Measurements from ENCODE around the gene SLC24A4. TPM values are rescaled to one million over a fixed set of nuclear protein-coding genes. Genes with fewer than 3 reads are reported as not detected.

Gene SLC24A4
- total RNA-seq, 3 donors from 2014 or later (not counting 1 experiment from before 2014, with no cell fraction given) = 1.1 to 3.2 (median 2.1) TPM

DNA sequence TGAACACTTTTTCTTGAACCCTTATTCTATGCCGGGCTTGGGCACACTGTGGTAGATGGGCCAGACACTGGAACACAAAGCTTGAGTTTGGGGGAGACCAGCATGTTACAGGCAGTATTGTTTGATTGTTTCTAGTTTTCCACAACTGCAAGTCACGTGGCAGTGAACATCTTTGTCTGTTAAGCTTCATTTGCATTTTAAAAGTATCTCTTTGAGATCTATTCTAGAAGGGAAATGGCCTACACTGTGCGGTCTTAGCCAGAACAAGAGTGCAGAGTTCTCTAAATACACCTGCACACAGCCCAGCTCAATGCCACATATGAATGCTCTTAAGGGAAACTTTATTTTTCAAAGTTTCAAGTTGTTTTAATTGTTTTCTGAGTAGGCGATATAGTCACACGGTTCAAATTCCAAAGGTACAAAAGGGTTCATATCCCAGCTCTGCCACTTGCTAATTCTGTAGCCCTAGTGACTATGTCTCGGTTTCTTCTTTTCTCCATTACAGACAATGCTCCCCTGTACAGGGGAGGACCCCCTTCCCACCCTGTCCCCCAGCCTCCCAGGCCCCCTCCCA is 215.5 kb downstream of the SLC24A4 start:
- Mint-ChIP-seq H3K27me3 (ENCODE audit: low read depth in 2 of 2) (no peaks in the 10 kb centered on the region), H3K36me3 (no peaks in the 10 kb centered on the region), H3K4me3 (no peak overlapping the region), H3K27ac (peak overlapping the region; percentile 79 to 88), H3K9me3 (no peaks in the 10 kb centered on the region), H3K4me1 (peaks cover 64 to 79% of the 10 kb centered on the region in 2 donors)
- DNase-seq (no peak), ATAC-seq (no peak)
- H3K9me3 ChIP-seq (ENCODE audit: control insufficient read depth, insufficient read depth, low read length) = no peaks in the 10 kb centered on the region
- 66% methylated on average over 5 of the region's 6 CpGs for WGBS (ENCODE audit: insufficient coverage)
- H3K4me1 ChIP-seq (ENCODE audit: control insufficient read depth, insufficient read depth, low read length) = peaks cover 78% of the 10 kb centered on the region
- intact Hi-C loops (cut with micrococcal nuclease) = no loop called here
- TF ChIP-seq, protein P1, sequence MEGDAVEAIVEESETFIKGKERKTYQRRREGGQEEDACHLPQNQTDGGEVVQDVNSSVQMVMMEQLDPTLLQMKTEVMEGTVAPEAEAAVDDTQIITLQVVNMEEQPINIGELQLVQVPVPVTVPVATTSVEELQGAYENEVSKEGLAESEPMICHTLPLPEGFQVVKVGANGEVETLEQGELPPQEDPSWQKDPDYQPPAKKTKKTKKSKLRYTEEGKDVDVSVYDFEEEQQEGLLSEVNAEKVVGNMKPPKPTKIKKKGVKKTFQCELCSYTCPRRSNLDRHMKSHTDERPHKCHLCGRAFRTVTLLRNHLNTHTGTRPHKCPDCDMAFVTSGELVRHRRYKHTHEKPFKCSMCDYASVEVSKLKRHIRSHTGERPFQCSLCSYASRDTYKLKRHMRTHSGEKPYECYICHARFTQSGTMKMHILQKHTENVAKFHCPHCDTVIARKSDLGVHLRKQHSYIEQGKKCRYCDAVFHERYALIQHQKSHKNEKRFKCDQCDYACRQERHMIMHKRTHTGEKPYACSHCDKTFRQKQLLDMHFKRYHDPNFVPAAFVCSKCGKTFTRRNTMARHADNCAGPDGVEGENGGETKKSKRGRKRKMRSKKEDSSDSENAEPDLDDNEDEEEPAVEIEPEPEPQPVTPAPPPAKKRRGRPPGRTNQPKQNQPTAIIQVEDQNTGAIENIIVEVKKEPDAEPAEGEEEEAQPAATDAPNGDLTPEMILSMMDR (IDR thresholded peaks at IDR 0.05) = no peak
- peak overlapping the region; percentile 81 for H3K27ac ChIP-seq (ENCODE audit: low read length)
- H3K4me3 ChIP-seq (ENCODE audit: low read length) = no peak overlapping the region
- H3K27me3 ChIP-seq (ENCODE audit: control insufficient read depth, insufficient read depth, low read length) = no peaks in the 10 kb centered on the region
- H3K36me3 ChIP-seq (ENCODE audit: control insufficient read depth, insufficient read depth, low read length) = peaks cover 4% of the 10 kb centered on the region

DNA sequence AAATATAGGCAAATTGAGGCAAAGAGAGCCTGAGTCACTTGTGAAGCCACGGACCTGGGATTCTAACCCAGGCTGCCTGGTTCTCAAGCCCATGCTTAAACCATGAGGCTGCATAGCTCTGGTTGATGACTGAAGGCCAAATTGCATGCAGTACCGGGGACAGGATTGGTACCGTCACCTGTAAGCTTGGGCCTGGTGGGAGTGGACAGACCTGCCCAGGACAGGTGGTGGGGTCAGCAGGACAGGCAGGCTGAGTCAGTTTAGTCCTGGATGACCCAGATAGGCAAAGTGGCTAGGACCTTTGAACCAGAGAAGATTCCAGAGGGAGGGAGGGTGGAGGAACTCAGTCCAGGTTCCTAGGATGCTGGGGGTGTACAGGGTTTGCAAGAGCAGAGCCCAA is 216.5 kb downstream of the SLC24A4 start:
- peak overlapping the region; percentile 79 to 88 for H3K27ac Mint-ChIP-seq
- ATAC-seq (no peak), DNase-seq (no peak)
- H3K4me3 ChIP-seq (ENCODE audit: low read length) = no peak overlapping the region
- H3K4me1 ChIP-seq (ENCODE audit: control insufficient read depth, insufficient read depth, low read length) = peaks cover 82% of the 10 kb centered on the region
- no peaks in the 10 kb centered on the region for H3K9me3 Mint-ChIP-seq
- 89% methylated on average over 3 of the region's 3 CpGs for WGBS (ENCODE audit: insufficient coverage)
- no peaks in the 10 kb centered on the region for H3K36me3 ChIP-seq (ENCODE audit: control insufficient read depth, insufficient read depth, low read length)
- H3K36me3 Mint-ChIP-seq = no peaks in the 10 kb centered on the region
- H3K4me3 Mint-ChIP-seq = peak overlapping the region; percentile 55
- H3K27me3 Mint-ChIP-seq (ENCODE audit: low read depth in 2 of 2) = no peaks in the 10 kb centered on the region
- H3K4me1 Mint-ChIP-seq = peaks cover 67 to 83% of the 10 kb centered on the region in 2 donors
- TF ChIP-seq, protein P1 (IDR thresholded peaks at IDR 0.05) = no peak
- H3K9me3 ChIP-seq (ENCODE audit: control insufficient read depth, insufficient read depth, low read length) = no peaks in the 10 kb centered on the region
- no peaks in the 10 kb centered on the region for H3K27me3 ChIP-seq (ENCODE audit: control insufficient read depth, insufficient read depth, low read length)
- H3K27ac ChIP-seq (ENCODE audit: low read length) = peak overlapping the region; percentile 81
- intact Hi-C loops (cut with micrococcal nuclease) = no loop called here

DNA sequence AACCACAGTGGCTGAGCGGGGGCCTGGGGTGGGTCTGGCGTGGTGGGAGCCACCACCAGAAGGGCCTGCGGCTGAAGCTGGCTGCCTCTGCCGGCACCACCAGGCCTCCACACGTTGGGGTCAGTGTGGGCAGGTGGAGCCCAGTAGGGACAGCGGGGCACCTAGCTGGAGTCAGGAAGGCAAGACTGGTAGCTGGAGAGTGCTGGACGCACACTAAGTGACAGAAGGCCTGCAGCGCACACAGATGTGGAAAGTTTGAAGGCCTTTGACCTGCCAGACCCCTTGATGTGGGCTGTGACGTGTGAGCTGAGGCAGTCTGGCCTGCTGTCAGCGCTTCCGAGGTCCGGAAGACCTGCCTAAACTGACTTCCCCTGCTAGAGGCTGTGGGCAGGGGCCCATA is 216.9 kb downstream of the SLC24A4 start:
- Mint-ChIP-seq H3K9me3 (no peaks in the 10 kb centered on the region), H3K27ac (peak overlapping the region; percentile 79 to 88), H3K36me3 (no peaks in the 10 kb centered on the region), H3K27me3 (ENCODE audit: low read depth in 2 of 2) (no peaks in the 10 kb centered on the region), H3K4me3 (peak overlapping the region; percentile 55), H3K4me1 (peaks cover 69 to 83% of the 10 kb centered on the region in 2 donors)
- no peaks in the 10 kb centered on the region for H3K27me3 ChIP-seq (ENCODE audit: control insufficient read depth, insufficient read depth, low read length)
- H3K4me3 ChIP-seq (ENCODE audit: low read length) = no peak overlapping the region
- peaks cover 78% of the 10 kb centered on the region for H3K4me1 ChIP-seq (ENCODE audit: control insufficient read depth, insufficient read depth, low read length)
- TF ChIP-seq, protein P1 (IDR thresholded peaks at IDR 0.05) = no peak
- H3K9me3 ChIP-seq (ENCODE audit: control insufficient read depth, insufficient read depth, low read length) = no peaks in the 10 kb centered on the region
- intact Hi-C loops (cut with micrococcal nuclease) = no loop called here
- peak overlapping the region; percentile 81 for H3K27ac ChIP-seq (ENCODE audit: low read length)
- 39% methylated on average over 12 of the region's 12 CpGs for WGBS (ENCODE audit: insufficient coverage)
- DNase-seq (peak; percentile 48 to 60), ATAC-seq (peak; percentile 54 to 80 (median 65))
- no peaks in the 10 kb centered on the region for H3K36me3 ChIP-seq (ENCODE audit: control insufficient read depth, insufficient read depth, low read length)
